RWPE2 (cell line): Measurements from ENCODE around the gene VIPR1.

Experiments
- ATAC-seq: fragments of 200-7000 bp; cut with Tn5 transposase; 3 replicates; pipeline ENCODE4 v1.9.1; 2021; ENCODE audit warnings: low read depth
- DNase-seq: peaks from one replicate; pipeline ENCODE4 v3.0.0-alpha.2; 2020; ENCODE audit warnings: low spot score
- H3K27ac ChIP-seq: fragments of 450-650 bp; 2 replicates; pipeline ENCODE4 v1.5.1; 2017; ENCODE audit warnings: mild to moderate bottlenecking; ENCODE audit not compliant: poor library complexity, severe bottlenecking
- H3K27me3 ChIP-seq: fragments of 250-450 bp; sonication (Bioruptor Pico); 2 replicates; pipeline ENCODE4 v1.5.1; 2021; ENCODE audit warnings: mild to moderate bottlenecking, moderate library complexity; ENCODE audit not compliant: insufficient read depth, poor library complexity, severe bottlenecking
- H3K36me3 ChIP-seq: fragments of 250-450 bp; sonication (Bioruptor Pico); 2 replicates; pipeline ENCODE4 v1.5.1; 2020; ENCODE audit warnings: low read depth, mild to moderate bottlenecking, moderate library complexity
- H3K4me1 ChIP-seq: fragments of 250-450 bp; sonication (Bioruptor Pico); 2 replicates; pipeline ENCODE4 v1.5.1; 2021; ENCODE audit warnings: mild to moderate bottlenecking, moderate library complexity; ENCODE audit not compliant: insufficient read depth, poor library complexity, severe bottlenecking
- H3K4me3 ChIP-seq: fragments of 250-450 bp; sonication (Bioruptor Pico); 2 replicates; pipeline ENCODE4 v1.5.1; 2021; ENCODE audit warnings: mild to moderate bottlenecking, moderate library complexity; ENCODE audit not compliant: severe bottlenecking
- H3K9me3 ChIP-seq: fragments of 250-450 bp; sonication (Bioruptor Pico); 2 replicates; pipeline ENCODE4 v1.5.1; 2021; ENCODE audit warnings: mild to moderate bottlenecking, moderate library complexity; ENCODE audit not compliant: severe bottlenecking
- TF ChIP-seq, protein P1 (sequence below): fragments of 450-650 bp; IDR thresholded peaks from one replicate; pipeline ENCODE4 v1.5.1; 2017; ENCODE audit warnings: mild to moderate bottlenecking, moderate library complexity; ENCODE audit not compliant: poor library complexity, severe bottlenecking

Gene VIPR1

DNA sequence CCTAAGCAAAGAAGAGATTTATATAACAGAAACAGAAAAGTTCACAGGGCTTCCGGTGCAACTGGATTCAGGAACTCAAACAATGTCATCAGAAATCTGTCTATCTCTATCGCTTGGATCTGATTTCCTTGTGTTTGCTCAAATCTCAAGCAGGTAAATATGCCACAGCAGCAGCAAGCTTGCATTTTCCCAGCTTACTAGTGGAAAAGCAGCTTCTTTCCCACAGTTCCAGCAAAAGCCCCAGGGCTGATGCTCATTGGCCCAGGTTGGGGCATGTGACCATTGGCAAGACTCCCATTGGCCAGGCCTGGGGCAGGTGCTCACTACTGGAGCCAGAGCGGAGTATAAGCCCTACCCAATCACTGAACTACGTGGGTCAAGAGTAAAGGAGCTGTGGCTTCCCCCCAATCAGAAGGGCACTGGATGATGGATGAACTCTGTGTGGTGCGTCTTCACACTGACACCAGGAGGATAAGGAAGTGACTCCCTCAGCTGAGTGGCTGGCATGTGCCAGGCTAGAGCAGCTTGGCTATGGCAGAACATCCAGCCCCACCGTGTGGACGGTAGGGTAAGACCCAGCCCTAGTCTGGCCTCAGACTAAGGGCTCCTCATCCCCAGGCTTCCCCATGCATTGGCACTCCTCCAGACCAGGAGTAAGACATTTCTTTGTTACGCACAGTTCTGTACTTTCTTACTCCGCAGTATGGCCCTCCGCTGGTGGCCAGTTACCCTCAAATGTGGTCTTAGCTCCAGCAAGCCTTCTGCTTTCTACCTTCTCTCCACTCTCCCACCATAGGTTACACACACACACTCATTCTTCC is 13.1 kb upstream of the VIPR1 start:
- ATAC-seq (no peak), DNase-seq (peak; percentile 19)
- H3K9me3 ChIP-seq, result no peaks in the 10 kb centered on the region
- no peaks in the 10 kb centered on the region for H3K36me3 ChIP-seq
- peak overlapping the region; percentile 39 for H3K27ac ChIP-seq
- TF ChIP-seq, protein P1, sequence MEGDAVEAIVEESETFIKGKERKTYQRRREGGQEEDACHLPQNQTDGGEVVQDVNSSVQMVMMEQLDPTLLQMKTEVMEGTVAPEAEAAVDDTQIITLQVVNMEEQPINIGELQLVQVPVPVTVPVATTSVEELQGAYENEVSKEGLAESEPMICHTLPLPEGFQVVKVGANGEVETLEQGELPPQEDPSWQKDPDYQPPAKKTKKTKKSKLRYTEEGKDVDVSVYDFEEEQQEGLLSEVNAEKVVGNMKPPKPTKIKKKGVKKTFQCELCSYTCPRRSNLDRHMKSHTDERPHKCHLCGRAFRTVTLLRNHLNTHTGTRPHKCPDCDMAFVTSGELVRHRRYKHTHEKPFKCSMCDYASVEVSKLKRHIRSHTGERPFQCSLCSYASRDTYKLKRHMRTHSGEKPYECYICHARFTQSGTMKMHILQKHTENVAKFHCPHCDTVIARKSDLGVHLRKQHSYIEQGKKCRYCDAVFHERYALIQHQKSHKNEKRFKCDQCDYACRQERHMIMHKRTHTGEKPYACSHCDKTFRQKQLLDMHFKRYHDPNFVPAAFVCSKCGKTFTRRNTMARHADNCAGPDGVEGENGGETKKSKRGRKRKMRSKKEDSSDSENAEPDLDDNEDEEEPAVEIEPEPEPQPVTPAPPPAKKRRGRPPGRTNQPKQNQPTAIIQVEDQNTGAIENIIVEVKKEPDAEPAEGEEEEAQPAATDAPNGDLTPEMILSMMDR, result no peak
- H3K4me3 ChIP-seq, result no peak overlapping the region
- peaks cover 11% of the 10 kb centered on the region for H3K4me1 ChIP-seq
- H3K27me3 ChIP-seq, result no peaks in the 10 kb centered on the region

- peak; percentile 15; the same call in 2 of the 3 replicates for ATAC-seq
- Histone ChIP-seq H3K27ac (peak overlapping the region; percentile 39), H3K36me3 (no peaks in the 10 kb centered on the region), H3K9me3 (no peaks in the 10 kb centered on the region), H3K4me1 (peaks cover 11% of the 10 kb centered on the region), H3K27me3 (no peaks in the 10 kb centered on the region), H3K4me3 (no peak overlapping the region)
- DNase-seq, result peak; percentile 15
- TF ChIP-seq, protein P1, result no peak
Observed at GRCh38 chr3:42489937-42490227, 12.6 kb upstream of the VIPR1 start.

DNA sequence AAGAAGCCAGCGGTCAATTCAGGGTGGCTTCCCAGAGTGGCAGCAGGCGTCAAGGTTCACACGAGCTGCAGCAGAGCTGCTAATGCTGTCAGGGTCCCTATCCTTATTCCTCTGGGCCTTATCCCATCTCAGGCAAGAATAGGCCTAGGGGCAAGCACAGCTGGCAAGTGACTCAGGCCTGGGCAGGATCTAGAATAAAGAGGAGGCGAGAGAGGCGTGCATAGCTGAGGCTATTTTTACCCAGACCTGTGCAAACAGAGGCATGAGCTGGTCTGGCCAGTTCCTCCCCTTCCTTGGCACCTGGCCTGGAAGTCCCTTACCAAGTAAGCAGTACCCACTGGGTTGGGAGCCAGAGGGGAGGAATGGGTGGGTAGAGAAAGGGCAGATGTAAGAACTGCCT is 12.2 kb upstream of the VIPR1 start:
- H3K36me3 ChIP-seq, result no peaks in the 10 kb centered on the region
- TF ChIP-seq, protein P1, result no peak
- ATAC-seq, result peak; percentile 99
- H3K4me1 ChIP-seq, result peaks cover 11% of the 10 kb centered on the region
- H3K27me3 ChIP-seq, result no peaks in the 10 kb centered on the region
- peak overlapping the region; percentile 39 for H3K27ac ChIP-seq
- peak; percentile 84 for DNase-seq
- H3K9me3 ChIP-seq, result no peaks in the 10 kb centered on the region
- no peak overlapping the region for H3K4me3 ChIP-seq

GRCh38 chr3:42491881-42492507 is 10.4 kb upstream of the VIPR1 start:
- DNase-seq, result peak; percentile 19
- Histone ChIP-seq H3K27ac (no peak overlapping the region), H3K4me3 (no peak overlapping the region), H3K9me3 (no peaks in the 10 kb centered on the region), H3K36me3 (no peaks in the 10 kb centered on the region), H3K27me3 (no peaks in the 10 kb centered on the region), H3K4me1 (peaks cover 11% of the 10 kb centered on the region)
- no peak for ATAC-seq
- TF ChIP-seq, protein P1, result no peak
